Stomach (tissue), 9 donors: ENCODE data around the gene CDC42SE2. TPM values are rescaled to one million over a fixed set of nuclear protein-coding genes. Genes with fewer than 3 reads are reported as not detected.

Experiments used
- DNase-seq, 2 donors: peaks; one replicate each; pipeline versions ENCODE4 v3.0.0 to v3.0.0-alpha.2; 2013 to 2019
- H3K27ac ChIP-seq, 5 donors: fragments of 200-600 bp in 4 of 5; sonication (generic) in 4 of 5; one replicate each; pipeline ENCODE4 v1.5.1; 2013 to 2019; ENCODE audit warnings: mild to moderate bottlenecking in 1 of 5, moderate library complexity in 1 of 5
- H3K27me3 ChIP-seq, 3 donors: fragments of 200-600 bp; sonication (generic); one replicate each; pipeline ENCODE4 v1.5.1; 2017 to 2019; ENCODE audit warnings: mixed run types in 1 of 3
- H3K36me3 ChIP-seq, 4 donors: fragments of 200-600 bp; sonication (generic); 1 replicate in 3 of 4; 2 replicates in 1 of 4; pipeline ENCODE4 v1.5.1; 2016 to 2019
- H3K4me1 ChIP-seq, 4 donors: fragments of 200-600 bp; sonication (generic); one replicate each; pipeline ENCODE4 v1.5.1; 2016 to 2019
- H3K4me3 ChIP-seq, 4 donors: fragments of 200-600 bp; sonication (generic) in 3 of 4; one replicate each; pipeline ENCODE4 v1.5.1; 2016 to 2019; ENCODE audit warnings: mild to moderate bottlenecking in 1 of 4
- H3K9me3 ChIP-seq, 4 donors: fragments of 200-600 bp; sonication (generic); one replicate each; pipeline ENCODE4 v1.5.1; 2016 to 2019
- CTCF ChIP-seq, 7 experiments: fragments of 450-650 bp in 4 of 7; fragments of 200-600 bp in 3 of 7; sonication (generic) in 3 of 7; IDR thresholded peaks; one replicate each; pipeline ENCODE4 v1.5.1; 2016 to 2019; ENCODE audit warnings: antibody characterized with exemption in 7 of 7, control low read depth in 2 of 7, mild to moderate bottlenecking in 1 of 7
- EP300 ChIP-seq: sonication (generic); formaldehyde crosslinking; IDR thresholded peaks from one replicate; pipeline ENCODE4 v1.6.1; 2017; ENCODE audit warnings: antibody characterized with exemption
- POLR2A ChIP-seq, 4 donors: fragments of 450-650 bp; IDR thresholded peaks; one replicate each; pipeline ENCODE4 v1.6.1; 2016; ENCODE audit warnings: antibody characterized with exemption in 4 of 4, control low read depth in 2 of 4, mild to moderate bottlenecking in 1 of 4, moderate library complexity in 1 of 4
- POLR2AphosphoS5 ChIP-seq, 3 donors: sonication (generic); formaldehyde crosslinking; IDR thresholded peaks; one replicate each; pipeline ENCODE4 v1.6.1; 2016; ENCODE audit warnings: antibody characterized with exemption in 3 of 3
- WGBS, 5 donors: extraction: QIAGEN DNeasy Blood & Tissue Kit in 3 of 5; methylation state at CpG; one replicate each; pipeline versions ENCODE4 v1.1.5 to v1.1.7; 2013 to 2018; 5-methylcytosine and 5-hydroxymethylcytosine counted together
- intact Hi-C: fragments of 100-400 bp; cut with DNase I; formaldehyde crosslinking; loops from one replicate; pipeline ENCODE4 v1.15.1; 2023; ENCODE audit warnings: low total_unique reads
- polyA plus RNA-seq, 3 donors: library from polyadenylated mRNA; stranded (reverse); fragments of 200-250 nt; gene quantifications; one replicate each; pipeline ENCODE4 v1.2.3, GENCODE V29; 2013
- total RNA-seq, 5 donors: library from RNA; depleted of rRNA; stranded (reverse); fragments of >200 nt; gene quantifications; one replicate each; pipeline versions ENCODE4 v1.1.0 to v1.2.3, GENCODE V29; 2014 to 2016
- donor health status: healthy with polysubstance abuse.
- donor health status: Bipolar disorder and iron deficiency.
- donor health status: healthy.

CDC42SE2 gene
- total and polyA plus RNA-seq, 8 donors = 11.0 to 87.9 (median 20.6) TPM

DNA sequence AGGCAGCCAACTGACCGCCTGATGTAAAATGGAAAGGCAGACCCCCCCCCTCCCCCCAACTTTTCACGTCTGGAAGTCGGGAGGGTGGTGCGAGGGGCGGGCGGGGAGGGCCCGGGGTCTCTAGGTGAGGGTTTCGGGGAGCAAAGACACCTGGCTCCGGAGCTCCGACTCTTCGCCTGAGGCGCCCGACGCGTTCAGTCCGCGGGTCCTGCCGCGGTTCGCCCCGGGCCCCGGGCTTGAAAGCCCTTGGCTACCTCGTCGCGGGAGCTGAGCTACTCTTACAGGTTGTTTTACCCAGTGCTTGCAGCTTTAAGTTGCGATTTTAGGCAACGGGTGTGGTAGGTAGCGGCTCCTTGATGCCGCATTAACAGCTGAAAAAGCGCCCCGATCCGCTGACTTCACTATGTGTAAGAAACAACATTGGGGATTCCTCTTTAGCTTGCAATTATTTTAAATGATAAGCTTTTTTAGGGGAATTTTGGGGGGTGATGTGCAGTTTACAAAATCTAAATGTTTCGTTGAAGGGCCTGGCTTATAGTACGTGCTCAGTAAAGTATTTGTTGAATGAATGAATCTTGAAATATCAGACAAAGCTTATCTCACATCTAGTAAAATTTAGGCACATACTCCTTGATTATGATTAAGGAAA lies 722 bp downstream of the CDC42SE2 start:
- DNase-seq = peak; percentile 52 to 69
- WGBS, 5 donors = 0 to 1% (median 1%) methylated on average over 19 to 34 of the region's 34 CpGs
- TF ChIP-seq POLR2AphosphoS5 (IDR thresholded peaks at IDR 0.05) = no peak
- no peak for TF ChIP-seq EP300
- TF ChIP-seq CTCF (IDR thresholded peaks at IDR 0.05) = no peak
- no peak for TF ChIP-seq POLR2A (IDR thresholded peaks at IDR 0.05)
- Histone ChIP-seq H3K27me3 (no peaks in the 10 kb centered on the region), H3K36me3 (no peaks in the 10 kb centered on the region), H3K4me1 (peaks cover 7 to 39% (median 20%) of the 10 kb centered on the region in 4 donors), H3K9me3 (no peaks in the 10 kb centered on the region), H3K27ac (peak overlapping the region; percentile 94 to 99 (median 96)), H3K4me3 (peak overlapping the region; percentile 76 to 98 (median 88))
- intact Hi-C loops = no loop called here

DNA sequence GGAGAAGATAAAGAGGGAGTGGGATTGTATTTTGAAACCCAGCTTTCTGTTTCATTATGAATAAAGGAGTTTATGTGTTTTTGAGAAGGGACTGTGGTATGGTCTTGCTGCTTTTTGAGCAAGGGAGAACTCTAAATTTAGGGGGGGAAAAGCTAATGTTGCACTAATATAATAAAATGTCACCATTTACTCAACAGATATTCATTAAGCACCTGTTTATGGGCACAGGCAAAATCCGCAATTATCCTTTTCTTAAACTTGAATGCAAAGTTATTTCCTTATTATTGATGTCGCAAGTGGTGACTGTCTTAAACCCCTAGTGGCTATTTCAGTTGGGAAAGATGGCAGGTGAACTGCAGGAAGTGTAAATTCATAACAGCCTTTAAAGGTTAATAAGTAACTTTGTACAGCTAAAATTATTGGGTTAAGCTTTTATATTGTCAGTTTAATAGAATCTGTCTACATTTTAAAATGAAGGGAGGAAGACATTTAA lies 1.5 kb downstream of the CDC42SE2 start:
- intact Hi-C loops = no loop called here

DNA sequence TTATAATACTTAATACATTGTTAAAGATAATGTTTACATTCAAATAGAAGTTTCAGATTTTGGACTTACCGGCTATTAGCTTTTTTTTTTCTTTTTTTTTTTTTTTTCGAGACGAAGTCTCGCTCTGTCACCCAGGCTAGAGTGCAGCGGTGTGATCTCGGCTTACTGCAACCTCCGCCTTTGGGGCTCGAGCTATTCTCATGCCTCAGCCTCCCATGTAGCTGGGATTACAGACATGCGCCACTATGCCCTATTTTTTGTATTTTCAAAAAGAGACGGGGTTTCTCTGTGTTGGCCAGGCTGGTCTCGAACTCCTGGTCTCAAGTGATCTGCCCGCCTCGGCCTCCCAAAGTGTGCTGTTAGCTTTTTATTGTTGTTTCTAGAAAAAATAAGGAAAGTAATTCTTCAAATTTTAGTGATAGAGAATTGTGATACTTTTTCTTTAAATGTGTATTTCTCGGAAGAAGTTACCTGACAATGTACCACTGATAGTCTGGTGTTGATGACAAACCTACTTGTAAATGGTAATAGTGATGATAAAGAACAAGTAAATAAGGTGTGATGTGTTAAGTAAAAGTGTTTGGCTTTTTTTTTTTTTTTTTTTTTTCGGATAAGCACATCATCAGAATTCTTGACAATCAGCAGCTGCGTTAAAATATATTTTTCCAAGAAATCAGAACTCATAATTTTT lies 2.7 kb downstream of the CDC42SE2 start:
- Histone ChIP-seq H3K4me1 (peaks cover 7 to 58% (median 29%) of the 10 kb centered on the region in 4 donors), H3K9me3 (no peaks in the 10 kb centered on the region), H3K27me3 (no peaks in the 10 kb centered on the region), H3K27ac (peak overlapping the region in 1 of 5 donors; percentile 96), H3K36me3 (no peaks in the 10 kb centered on the region), H3K4me3 (peak overlapping the region in 1 of 4 donors; percentile 79)
- TF ChIP-seq CTCF (IDR thresholded peaks at IDR 0.05) = no peak
- intact Hi-C loops = no loop called here
- 69 to 85% (median 82%) methylated on average over 16 of the region's 16 CpGs for WGBS, 5 donors
- DNase-seq = no peak

More for the DNA sequence above, 1.5 kb downstream of the CDC42SE2 start:
- no peaks in the 10 kb centered on the region for H3K27me3 ChIP-seq
- H3K9me3 ChIP-seq = no peaks in the 10 kb centered on the region
- H3K4me1 ChIP-seq = peaks cover 7 to 47% (median 23%) of the 10 kb centered on the region in 4 donors
- peak in 1 of 2 donors; percentile 77 for DNase-seq
- H3K27ac ChIP-seq = peak overlapping the region in 4 of 5 donors; percentile 94 to 96 (median 96)
- WGBS, 5 donors = 8 to 24% (median 17%) methylated on average over 2 of the region's 2 CpGs
- H3K36me3 ChIP-seq = no peaks in the 10 kb centered on the region
- H3K4me3 ChIP-seq = peak overlapping the region; percentile 76 to 98 (median 88)
- TF ChIP-seq CTCF (IDR thresholded peaks at IDR 0.05) (peak in 5 of 7 experiments; percentile 21 to 49 (median 40)), POLR2AphosphoS5 (IDR thresholded peaks at IDR 0.05) (peak in 1 of 3 donors; percentile 36), EP300 (no peak)

DNA sequence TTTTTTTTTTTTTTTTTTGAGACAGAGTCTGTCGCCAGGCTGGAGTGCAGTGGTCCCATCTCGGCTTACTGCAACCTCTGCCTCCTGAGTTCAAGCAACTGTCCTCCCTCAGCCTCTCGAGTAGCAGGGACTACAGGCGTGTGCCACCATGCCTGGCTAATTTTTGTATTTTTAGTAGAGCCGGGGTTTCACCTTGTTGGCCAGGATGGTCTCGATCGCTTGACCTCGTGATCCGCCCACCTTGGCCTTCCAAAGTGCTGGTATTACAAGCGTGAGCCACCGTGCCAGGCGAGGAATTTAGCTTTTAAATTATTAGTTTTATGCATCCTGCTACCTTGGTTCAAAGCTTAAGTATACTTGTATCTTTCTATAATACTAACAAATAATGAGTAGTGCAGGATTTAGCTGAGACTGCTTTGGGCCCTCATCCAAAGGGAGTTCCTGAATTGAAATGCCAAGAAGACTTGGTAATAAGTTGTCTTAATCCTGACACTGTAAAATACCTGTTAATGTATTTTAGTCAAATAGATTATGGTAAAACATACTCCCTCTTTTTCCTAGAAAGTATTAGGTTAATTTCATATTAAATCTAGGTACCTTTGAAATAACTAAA lies 5.0 kb downstream of the CDC42SE2 start:
- no peaks in the 10 kb centered on the region for H3K9me3 ChIP-seq
- TF ChIP-seq EP300 = no peak
- TF ChIP-seq POLR2AphosphoS5 (IDR thresholded peaks at IDR 0.05) = no peak
- no peak for TF ChIP-seq POLR2A (IDR thresholded peaks at IDR 0.05)
- no peak for TF ChIP-seq CTCF (IDR thresholded peaks at IDR 0.05)
- no peak overlapping the region for H3K4me3 ChIP-seq
- intact Hi-C loops = no loop called here
- DNase-seq = peak in 1 of 2 donors; percentile 33
- peaks cover 7 to 63% (median 25%) of the 10 kb centered on the region in 4 donors for H3K4me1 ChIP-seq
- H3K27ac ChIP-seq = no peak overlapping the region
- H3K36me3 ChIP-seq = no peaks in the 10 kb centered on the region
- no peaks in the 10 kb centered on the region for H3K27me3 ChIP-seq
- WGBS, 5 donors = 88 to 94% (median 91%) methylated on average over 12 of the region's 12 CpGs
